OCI-LY1 (cell line): ENCODE results near the gene TICAM2.

ENCODE experiments used
- H2AFZ ChIP-seq: fragments of 200-600 bp; sonication (generic), shearing (Covaris generic); 2 replicates; pipeline ENCODE4 v1.6.0; 2014; ENCODE audit warnings: antibody characterized with exemption, mild to moderate bottlenecking, low read length
- H3F3A ChIP-seq: fragments of 200-600 bp; sonication (generic), shearing (Covaris generic); 2 replicates; pipeline ENCODE4 v1.6.0; 2014; ENCODE audit warnings: mild to moderate bottlenecking, antibody characterized with exemption, low read length, moderate library complexity; ENCODE audit not compliant: insufficient read depth
- H3K27ac ChIP-seq: fragments of 200-600 bp; sonication (generic); 2 replicates; pipeline ENCODE4 v1.5.1; 2014; ENCODE audit warnings: low read length, mixed run types, mild to moderate bottlenecking, low read depth; ENCODE audit not compliant: poor library complexity, severe bottlenecking
- H3K27me3 ChIP-seq: fragments of 200-600 bp; sonication (generic); 2 replicates; pipeline ENCODE4 v1.6.0; 2014; ENCODE audit warnings: antibody characterized with exemption, mild to moderate bottlenecking, low read length, moderate library complexity; ENCODE audit not compliant: insufficient read depth
- H3K36me3 ChIP-seq: fragments of 200-600 bp; sonication (generic); 2 replicates; pipeline ENCODE4 v1.6.1; 2014; ENCODE audit warnings: mild to moderate bottlenecking, antibody characterized with exemption, low read length, moderate library complexity, mixed read lengths; ENCODE audit not compliant: insufficient read depth
- H3K4me1 ChIP-seq: fragments of 200-600 bp; sonication (generic); 2 replicates; pipeline ENCODE4 v1.5.1; 2014; ENCODE audit warnings: mild to moderate bottlenecking, low read length, moderate library complexity; ENCODE audit not compliant: insufficient read depth, severe bottlenecking
- H3K4me2 ChIP-seq: fragments of 200-600 bp; sonication (generic), shearing (Covaris generic); 2 replicates; pipeline ENCODE4 v1.6.1; 2014; ENCODE audit warnings: low read length
- H3K4me3 ChIP-seq: fragments of 200-600 bp; sonication (generic); 2 replicates; pipeline ENCODE4 v1.5.1; 2014; ENCODE audit warnings: low read length, low read depth, mild to moderate bottlenecking, mixed read lengths; ENCODE audit not compliant: poor library complexity, severe bottlenecking
- H3K79me2 ChIP-seq: fragments of 200-600 bp; shearing (Covaris generic); 2 replicates; pipeline ENCODE4 v1.6.1; 2016; ENCODE audit warnings: mixed run types, low read length, mixed read lengths; ENCODE audit not compliant: insufficient read depth
- H3K9ac ChIP-seq: fragments of 200-600 bp; sonication (generic), shearing (Covaris generic); 2 replicates; pipeline ENCODE4 v1.6.1; 2014; ENCODE audit warnings: mild to moderate bottlenecking, low read length, mixed read lengths
- H3K9me2 ChIP-seq: fragments of 200-600 bp; sonication (generic), shearing (Covaris generic); 2 replicates; pipeline ENCODE4 v1.6.1; 2014; ENCODE audit warnings: low read depth, mild to moderate bottlenecking, low read length, mixed read lengths
- H3K9me3 ChIP-seq: fragments of 200-600 bp; shearing (Covaris generic); 2 replicates; pipeline ENCODE4 v1.6.1; 2014; ENCODE audit warnings: low read length, mixed read lengths
- H4K20me1 ChIP-seq: fragments of 200-600 bp; sonication (generic), shearing (Covaris generic); 2 replicates; pipeline ENCODE4 v1.6.0; 2016; ENCODE audit warnings: mild to moderate bottlenecking, low read length; ENCODE audit not compliant: insufficient read depth
- CTCF ChIP-seq: fragments of 200-600 bp; sonication (generic), shearing (Covaris generic); IDR thresholded peaks from 2 replicates; pipeline ENCODE4 v1.5.1; 2017; ENCODE audit warnings: mild to moderate bottlenecking, antibody characterized with exemption, low read length, moderate library complexity, mixed read lengths
- EZH2 ChIP-seq: fragments of 200-600 bp; sonication (generic), shearing (Covaris generic); IDR thresholded peaks from 2 replicates; pipeline ENCODE4 v1.8.0; 2017; ENCODE audit warnings: borderline replicate concordance, mixed run types, mild to moderate bottlenecking, antibody characterized with exemption, low read length, moderate library complexity, mixed read lengths

TICAM2 gene

GRCh38 chr5:115616472-115616871, 14.2 kb upstream of the TICAM2 start:
- Histone ChIP-seq H3K27ac (no peak overlapping the region), H2AFZ (no peak overlapping the region), H3K4me2 (no peak overlapping the region), H4K20me1 (no peaks in the 10 kb centered on the region), H3K36me3 (peaks cover 71% of the 10 kb centered on the region), H3K9me2 (no peaks in the 10 kb centered on the region), H3K27me3 (no peaks in the 10 kb centered on the region), H3K9ac (no peak overlapping the region), H3K4me1 (no peaks in the 10 kb centered on the region), H3K9me3 (no peaks in the 10 kb centered on the region), H3K79me2 (0 out of 2 replicates have a peak, but pooled peaks cover 3% of the 10 kb centered on the region), H3F3A (no peaks in the 10 kb centered on the region), H3K4me3 (no peak overlapping the region)
- TF ChIP-seq CTCF (no peak), EZH2 (no peak)

- TF ChIP-seq EZH2 (no peak), CTCF (no peak)
- H3K9me2 ChIP-seq = no peaks in the 10 kb centered on the region
- H2AFZ ChIP-seq = no peak overlapping the region
- H4K20me1 ChIP-seq = no peaks in the 10 kb centered on the region
- no peak overlapping the region for H3K9ac ChIP-seq
- peaks cover 41% of the 10 kb centered on the region; the same call in 1 of the 2 replicates for H3K36me3 ChIP-seq
- H3K4me3 ChIP-seq = no peak overlapping the region
- H3K79me2 ChIP-seq = no peaks in the 10 kb centered on the region
- no peaks in the 10 kb centered on the region for H3K27me3 ChIP-seq
- H3K27ac ChIP-seq = no peak overlapping the region
- no peaks in the 10 kb centered on the region for H3K9me3 ChIP-seq
- no peaks in the 10 kb centered on the region for H3K4me1 ChIP-seq
- no peaks in the 10 kb centered on the region for H3F3A ChIP-seq
- H3K4me2 ChIP-seq = no peak overlapping the region
Measured at GRCh38 chr5:115611873-115612272, 9.6 kb upstream of the TICAM2 start.

GRCh38 chr5:115607935-115608334, 5.7 kb upstream of the TICAM2 start:
- Histone ChIP-seq H4K20me1 (no peaks in the 10 kb centered on the region), H3K4me2 (no peak overlapping the region), H3K4me3 (no peak overlapping the region), H2AFZ (no peak overlapping the region), H3K4me1 (peaks cover 6% of the 10 kb centered on the region), H3K27me3 (no peaks in the 10 kb centered on the region), H3K36me3 (peaks cover 13% of the 10 kb centered on the region; the same call in 1 of the 2 replicates), H3F3A (no peaks in the 10 kb centered on the region), H3K79me2 (no peaks in the 10 kb centered on the region), H3K27ac (no peak overlapping the region), H3K9ac (no peak overlapping the region), H3K9me2 (no peaks in the 10 kb centered on the region), H3K9me3 (no peaks in the 10 kb centered on the region)
- TF ChIP-seq EZH2 = no peak
- TF ChIP-seq CTCF = no peak
